GM21381 (cell line): Measurements from ENCODE around the gene EYA2.
A peak's percentile ranks its signal among the peaks of the same experiment; 100 is the strongest.

ENCODE experiments used
- ATAC-seq: cut with Tn5 transposase; IDR thresholded peaks from one replicate; pipeline ENCODE4 v1.9.1; 2021; ENCODE audit warnings: mild to moderate bottlenecking, moderate library complexity; ENCODE audit not compliant: unreplicated experiment

EYA2 gene

DNA sequence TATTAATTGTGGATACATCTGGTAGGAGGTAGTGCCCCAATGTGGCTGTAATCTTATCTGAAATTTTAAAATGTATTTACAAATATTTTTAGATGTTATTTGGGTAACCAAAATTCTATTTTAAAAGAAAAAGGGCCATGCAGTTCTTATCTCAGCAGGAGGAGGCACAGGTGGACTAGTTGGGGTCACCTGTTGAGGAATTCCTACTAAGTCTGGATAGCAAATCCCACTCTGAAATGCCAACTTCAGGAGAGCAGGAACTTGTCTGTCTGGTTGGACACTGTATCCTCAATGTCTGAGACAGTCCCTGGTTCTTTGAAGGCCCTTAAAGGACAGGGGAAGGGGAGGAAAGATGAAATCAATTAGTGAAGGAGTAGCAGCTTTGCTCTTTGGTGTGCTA is 82.6 kb downstream of the EYA2 start:
- ATAC-seq, result no peak

DNA sequence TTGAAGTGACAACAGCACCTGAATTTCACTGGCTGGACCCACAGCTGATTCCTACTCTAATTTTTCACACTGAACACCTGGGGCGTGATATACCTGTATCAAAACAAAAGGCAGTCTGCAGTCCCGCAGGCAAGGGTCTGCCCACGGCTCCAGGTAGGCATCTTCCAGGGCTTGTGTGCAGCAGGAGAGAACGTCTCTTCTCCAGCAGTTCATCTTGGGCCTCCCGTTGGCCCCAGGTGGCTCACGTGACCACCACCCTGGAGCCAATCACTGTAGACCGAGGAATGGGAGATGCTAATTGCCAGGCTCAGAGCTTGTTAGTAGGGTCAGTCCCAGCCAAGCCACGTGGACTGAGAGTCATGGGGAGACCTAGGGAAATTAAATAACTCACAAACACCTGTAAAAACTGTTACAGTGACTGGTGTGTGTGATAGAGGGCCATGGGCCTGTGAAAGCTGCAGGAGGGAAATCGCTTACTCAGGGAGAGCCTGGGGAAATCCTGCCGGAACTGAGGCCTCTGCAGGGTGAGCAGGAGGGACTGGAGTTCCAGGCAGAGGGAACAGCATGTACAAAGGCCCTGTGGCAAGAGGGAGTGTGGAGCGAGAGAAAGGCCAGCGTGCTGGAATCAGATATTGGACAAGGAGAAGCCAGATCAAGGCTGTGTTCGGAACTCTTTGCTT is 83.4 kb downstream of the EYA2 start:
- ATAC-seq, result no peak

DNA sequence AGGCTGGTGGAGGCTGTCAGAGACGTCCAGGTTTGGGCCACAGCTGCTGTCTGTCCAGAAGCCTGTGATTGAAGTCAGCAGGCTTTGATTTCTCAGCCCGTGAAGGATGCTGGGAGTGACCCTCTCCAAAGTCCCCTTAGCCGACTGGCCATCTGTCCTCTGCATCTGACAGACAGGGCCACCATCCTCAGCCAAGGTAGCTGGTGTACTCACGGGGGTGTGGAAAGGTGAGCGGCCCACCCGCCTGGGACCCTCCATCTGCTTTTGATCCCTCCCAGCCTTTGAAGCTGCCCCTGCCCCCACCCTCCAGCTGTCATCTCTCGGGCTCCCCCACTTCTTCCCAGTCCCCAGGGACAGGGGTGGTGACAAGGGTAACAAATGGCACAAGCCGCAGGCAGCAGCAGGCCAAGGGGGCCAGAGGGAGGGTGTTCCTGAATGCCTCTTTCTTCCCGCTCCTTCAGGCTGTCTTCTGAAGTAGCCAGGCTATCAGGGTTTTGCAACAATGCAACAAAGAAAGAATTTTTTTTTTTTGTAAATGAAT is 84.4 kb downstream of the EYA2 start:
- no peak for ATAC-seq

DNA sequence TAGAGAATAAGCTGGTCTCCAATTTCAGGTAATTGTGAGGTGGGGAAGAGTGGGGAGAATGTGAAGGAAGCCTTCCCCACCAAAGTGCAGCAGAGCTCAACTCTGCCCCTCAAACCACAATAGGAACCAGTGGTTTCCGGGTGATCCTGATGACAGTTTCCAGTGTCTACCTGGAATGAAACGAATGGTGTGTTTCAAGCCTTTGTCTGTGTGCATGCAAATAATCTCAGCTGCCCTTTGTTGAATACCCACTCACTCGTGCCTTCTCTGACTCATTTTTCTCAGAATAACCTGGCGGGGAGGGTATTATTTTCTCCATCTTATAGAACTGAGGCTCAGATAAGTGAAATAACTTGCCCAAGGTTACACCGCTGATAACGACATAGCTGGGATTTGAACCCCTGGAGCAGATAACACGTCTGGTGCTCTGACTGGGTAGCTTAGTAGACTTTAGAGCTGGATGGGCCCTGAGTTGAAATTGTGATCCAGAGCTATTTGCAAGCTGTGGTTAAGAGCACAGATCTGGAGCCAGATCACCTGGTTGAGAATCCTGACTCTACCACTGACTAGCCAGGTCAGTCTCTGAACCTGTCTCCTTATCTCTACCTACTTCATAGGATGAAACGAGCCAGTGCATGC is 85.1 kb downstream of the EYA2 start:
- ATAC-seq, result no peak

DNA sequence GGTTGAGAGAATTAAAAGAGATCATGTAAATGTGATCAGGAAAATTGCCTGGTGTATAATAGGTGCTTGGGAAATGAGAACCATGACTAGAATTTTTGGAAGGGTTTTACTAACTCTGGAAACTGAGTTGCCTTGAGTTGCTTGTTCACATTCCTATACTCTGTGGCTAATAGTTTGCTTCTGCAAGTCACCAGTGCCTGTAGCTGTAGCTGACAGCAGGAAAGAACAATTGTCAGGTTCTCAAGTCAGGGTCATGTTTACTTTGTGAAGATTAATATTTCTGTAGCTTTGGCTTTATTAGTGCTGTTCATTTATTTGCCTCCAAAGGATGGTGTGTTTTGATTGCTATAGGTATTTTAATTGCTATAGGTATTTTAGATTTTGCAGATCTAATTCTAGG is 86.5 kb downstream of the EYA2 start:
- ATAC-seq, result no peak

DNA sequence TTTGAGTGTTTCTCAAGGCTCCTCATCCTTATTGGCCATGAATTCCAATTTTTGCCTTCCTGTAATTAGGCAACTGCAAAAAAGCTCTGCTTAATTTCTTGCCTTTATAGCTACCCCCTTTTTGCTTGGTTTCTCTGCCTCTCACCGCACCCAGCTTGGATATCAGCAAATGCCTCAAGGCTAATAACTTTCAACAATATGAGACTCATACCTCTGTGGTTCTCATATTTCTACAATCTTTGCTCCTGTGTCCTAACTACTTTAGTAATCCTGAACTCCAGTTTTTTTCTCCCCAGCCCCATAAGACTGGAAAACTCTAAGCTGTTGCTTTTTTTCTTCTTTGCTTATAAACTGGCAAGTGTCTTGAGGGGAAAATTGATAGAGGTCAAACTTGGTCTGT is 88.8 kb downstream of the EYA2 start:
- ATAC-seq, result no peak

DNA sequence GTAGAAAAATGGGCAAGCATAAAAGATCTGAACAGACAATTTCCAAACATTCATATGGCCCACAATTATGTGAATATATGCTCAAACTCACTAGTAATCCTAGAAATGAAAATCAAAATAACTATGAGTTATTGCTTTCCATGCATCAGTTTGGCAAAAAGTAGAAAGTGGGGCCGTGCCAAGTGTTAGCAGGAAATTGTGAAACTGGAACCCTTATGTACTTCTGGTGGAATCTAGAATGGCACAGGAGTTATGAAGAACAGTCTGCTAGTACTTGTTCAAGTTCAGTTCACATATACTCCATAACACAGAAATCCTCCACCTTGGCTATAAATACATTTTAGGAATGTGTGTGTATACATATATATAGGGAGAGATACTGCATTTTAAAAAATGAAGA is 89.8 kb downstream of the EYA2 start:
- ATAC-seq, result no peak

DNA sequence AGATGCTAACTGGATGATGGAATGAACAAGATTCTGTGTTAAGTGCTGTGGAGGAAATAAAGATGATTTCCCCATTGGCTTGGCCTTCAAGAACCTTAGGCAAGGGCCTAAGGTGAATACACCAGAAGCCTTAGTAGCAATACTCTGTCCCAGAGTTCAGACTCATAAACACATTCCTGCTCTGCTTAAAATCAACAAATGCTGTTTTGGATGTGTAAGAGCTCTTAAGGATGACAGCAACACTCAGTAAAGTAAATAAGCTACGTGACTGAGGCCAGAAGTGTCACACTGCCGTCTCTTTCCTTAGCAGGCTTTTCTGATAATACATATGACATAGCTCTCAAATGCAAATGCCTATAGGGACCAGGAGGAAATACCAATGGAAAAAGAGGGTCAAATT is 90.6 kb downstream of the EYA2 start:
- no peak for ATAC-seq

DNA sequence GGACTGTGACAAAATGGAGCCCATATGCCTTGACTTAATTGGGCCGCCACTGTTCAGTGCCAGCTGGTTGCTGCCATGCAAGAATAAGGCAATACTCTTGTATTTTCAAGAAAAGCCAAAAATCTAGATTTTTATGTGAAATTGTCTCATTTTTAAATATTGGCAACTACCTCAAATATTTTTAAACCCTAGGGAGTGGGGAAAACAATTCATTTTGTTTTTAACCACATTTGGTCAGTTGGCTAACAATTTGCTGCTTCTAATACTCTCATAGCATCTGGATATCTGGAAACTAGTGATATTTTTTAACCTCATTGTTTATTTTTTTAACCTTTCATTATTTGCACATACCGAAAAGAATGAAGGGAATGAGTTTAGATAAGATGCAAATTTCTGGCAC is 91.0 kb downstream of the EYA2 start:
- ATAC-seq, result no peak

DNA sequence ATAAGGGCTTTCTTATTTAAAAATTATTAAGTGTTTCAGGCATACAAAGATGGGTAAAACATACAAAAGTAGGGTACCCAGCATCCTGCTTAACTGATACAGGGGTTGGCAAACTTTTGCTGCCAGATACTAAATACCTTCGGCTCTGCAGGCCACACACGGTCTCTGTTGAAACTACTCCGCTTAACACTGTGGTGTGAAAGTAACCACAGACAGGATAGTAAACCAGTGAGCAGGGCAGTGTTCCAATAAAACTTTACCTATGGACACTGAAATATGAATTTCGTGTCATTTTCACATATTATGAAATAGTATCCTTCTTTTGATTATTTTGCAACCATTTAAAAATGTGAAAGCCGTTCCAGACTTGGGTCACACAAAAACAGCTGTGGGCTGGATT is 92.4 kb downstream of the EYA2 start:
- no peak for ATAC-seq

DNA sequence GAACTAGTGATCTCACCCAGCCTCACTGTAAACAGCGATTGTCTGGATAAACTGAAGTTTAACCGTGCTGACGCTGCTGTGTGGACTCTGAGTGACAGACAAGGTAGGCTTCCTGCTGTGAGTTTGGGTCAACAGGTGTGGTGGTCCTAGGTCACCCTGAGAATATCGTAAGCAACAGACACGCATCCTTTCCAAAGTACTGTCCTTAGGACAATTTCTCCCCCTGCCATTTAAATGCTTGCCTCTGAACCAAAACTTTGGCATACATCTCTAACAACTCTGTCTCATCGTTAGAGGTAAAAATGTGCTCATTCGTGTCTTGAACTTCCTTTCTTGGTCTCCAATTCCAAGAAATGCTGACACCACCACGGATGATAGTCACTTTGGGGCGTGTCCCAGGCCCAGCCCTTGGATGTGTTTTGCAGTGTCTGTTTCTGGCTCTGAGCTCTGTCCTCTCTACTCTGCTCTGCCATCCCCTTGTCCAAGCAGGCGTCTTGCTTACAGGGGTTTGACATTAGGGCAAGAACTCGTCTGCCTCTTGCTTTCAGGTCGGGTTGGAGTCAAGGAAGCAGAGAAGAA is 95.5 kb downstream of the EYA2 start:
- no peak for ATAC-seq

DNA sequence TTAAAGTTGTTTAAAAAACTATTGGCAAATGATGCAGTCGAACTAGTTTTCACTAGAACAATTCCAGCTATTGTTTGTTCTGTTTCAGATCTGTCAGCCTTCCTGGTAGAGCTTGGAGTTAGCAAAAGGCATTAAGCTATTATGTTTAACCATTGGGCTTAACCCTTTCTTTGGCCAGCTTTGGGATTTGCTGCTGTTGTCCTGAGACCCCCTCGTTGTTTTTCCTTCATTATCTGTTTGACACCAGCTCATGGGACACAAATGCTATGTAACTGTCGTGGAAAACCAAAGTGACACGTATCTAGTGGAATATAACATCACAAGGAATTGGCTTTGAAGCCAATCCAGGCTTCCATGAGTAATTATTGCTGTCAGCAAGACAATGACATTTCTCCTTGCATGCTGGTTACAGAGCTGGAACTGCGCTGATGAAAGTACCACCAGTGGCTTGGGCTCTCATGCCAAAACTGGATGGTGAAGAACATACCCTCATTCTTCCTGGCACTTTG is 96.0 kb downstream of the EYA2 start:
- no peak for ATAC-seq

DNA sequence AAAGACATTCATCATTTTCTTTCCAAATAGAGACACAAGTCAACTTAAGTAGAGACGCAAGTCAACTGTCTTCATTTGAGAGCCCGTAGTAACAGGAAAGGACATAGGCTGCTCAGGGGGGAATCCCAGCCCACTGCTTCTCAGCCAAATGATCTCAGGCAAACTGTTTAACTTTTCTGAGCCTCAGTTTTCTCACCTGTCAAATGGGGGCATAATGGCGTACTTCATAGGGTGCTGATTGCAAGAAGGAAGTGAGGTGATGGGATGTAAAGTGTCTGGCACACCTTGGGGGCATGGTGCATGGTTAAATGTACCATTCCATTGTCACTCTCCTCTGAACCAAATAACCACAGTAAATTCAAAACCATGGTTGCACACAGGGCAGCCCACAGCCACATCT is 96.5 kb downstream of the EYA2 start:
- no peak for ATAC-seq

DNA sequence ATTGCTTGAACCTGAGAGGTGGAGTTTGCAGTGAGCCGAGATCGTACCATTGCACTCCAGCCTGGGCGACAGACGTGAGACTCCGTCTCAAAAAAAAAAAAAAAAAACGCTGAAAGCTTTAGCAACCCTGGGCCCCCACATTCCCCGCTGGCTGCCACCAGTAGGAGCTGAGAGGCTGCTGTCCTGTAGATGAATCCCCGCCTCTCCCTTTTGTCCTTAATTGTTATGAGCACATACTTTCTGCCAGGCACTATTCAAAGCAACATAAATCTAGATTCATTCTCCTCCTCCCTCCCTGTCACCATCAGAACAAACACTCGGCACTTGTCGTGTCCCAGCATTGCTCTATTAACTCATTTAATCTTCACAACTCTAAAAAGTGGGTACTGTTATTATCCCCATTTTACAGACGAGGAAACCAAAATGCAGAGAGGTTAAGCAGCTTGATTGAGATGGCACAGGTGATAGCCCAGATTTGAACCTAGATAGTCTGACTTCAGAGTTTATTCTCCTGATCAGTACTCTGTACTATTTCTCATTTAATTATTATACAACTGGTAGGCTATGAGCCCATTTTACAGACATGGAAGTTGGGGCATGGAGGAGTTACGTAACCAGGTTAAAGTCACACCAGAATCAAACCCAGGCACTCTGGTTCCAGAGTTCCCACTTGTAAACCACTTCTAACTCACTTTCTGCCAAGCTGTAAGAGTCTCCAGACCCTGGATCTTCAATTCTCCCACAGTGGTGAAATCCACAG is 97.4 kb downstream of the EYA2 start:
- ATAC-seq, result no peak

DNA sequence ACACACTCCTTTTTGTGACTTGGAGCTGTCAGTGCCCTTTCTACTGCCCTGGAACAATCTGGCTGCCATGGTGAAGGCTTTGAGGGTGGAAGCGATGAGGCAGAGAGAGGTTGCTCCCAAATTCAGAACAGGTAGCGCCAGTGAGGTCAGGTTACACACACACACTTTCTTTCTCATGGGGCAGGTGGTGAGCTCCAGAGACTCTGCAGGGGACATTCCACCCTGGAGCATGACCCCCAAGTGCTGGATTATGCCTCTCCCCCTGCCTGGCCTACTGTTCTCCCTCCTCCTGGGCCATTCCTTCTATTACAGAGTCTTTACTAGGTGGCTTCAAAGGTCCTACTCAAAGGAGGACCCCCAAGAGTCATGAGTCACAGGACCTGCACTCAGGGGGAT is 98.0 kb downstream of the EYA2 start:
- no peak for ATAC-seq

DNA sequence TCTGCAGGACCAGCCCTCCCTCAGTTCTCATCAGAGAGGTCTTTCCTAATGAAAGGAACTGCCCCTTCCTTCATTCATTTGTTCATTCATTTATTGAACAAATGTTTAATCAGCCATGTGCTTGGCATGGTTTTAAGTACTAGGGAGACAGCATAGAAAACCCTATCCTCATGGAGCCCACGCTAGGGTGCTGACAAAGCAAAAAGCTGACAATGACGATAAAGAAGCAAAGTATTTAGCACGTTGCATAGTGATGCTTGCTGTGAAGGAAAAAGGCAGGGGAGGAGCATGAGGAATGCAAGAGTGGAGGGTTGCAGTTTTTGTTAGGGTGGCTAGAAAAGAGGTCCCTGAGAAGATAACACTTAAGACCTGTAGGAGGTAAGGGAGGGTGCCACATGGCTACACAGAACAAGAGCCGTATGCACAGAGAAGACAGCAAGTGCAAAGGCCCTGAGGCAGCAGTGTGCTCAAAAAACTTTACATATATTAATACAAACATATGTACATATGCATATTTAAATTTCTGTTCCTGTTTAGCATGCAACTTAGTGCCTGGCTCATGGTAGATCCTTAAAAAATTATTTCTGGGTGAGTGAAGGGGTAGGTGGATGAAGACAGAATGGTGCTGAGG is 98.9 kb downstream of the EYA2 start:
- ATAC-seq, result no peak

DNA sequence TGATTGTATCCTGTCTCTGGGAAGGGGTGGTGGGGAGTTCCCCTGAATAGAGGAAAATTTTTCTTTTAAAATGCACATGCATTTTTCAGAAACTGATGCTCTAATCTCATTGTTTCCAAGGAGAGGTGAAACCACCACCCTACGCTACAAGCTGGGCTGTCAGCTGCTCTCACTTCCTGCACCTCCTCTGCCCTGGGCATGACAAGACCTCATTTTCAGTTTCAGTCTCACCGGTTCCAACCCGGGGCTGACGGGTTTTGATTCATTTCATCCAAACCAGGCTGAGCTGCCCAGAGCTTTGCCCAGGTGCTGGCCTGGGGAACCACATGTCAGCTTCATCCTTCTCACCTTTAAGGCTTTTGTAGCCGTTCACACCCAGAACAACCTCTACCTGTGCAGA is 99.7 kb downstream of the EYA2 start:
- ATAC-seq, result peak; percentile 94

DNA sequence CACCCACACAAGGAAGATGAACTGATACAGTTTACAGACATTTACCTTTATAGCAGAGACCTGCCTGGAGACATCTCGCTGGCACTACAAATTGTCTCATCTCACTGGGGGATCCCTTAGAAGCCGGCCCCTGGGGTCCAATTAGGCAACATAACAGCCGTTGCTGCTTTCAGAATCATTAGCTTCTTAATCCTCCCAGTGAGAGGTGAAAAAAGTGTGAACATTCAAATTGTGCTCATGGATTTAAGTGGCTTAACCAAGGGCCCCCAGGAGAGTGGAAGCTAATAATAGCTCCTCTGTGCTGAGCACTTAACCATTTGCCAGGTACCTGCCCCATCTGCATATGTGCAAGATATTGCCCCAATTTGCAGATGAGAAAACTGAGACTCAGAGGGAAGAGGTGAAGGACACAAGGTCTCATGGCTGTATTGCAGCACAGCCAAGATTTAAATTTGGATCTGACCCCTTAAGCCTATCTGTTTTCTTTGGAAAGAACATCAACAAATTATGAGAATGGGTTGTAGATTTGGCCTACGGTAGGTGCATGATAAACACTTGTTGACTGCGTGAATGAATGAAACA is 101.0 kb downstream of the EYA2 start:
- ATAC-seq, result no peak

DNA sequence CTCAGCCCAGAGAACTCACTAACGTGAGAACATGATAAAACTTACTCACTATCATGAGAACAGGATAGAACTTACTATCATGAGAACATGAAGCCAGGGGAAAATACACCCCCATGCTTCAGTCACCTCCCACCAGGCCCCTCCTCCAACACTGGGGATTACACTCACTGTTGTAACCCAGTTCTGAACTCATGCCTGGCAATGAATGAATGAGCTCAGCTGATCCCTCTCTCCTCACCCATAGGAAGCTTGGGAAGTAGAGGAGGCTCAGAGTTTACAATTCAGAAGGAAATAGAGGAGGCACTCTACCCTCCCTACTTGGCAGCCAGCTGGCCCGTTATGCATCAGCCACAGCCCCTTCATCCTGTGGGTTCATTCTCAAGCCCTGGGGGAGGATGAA is 102.5 kb downstream of the EYA2 start:
- ATAC-seq, result no peak

DNA sequence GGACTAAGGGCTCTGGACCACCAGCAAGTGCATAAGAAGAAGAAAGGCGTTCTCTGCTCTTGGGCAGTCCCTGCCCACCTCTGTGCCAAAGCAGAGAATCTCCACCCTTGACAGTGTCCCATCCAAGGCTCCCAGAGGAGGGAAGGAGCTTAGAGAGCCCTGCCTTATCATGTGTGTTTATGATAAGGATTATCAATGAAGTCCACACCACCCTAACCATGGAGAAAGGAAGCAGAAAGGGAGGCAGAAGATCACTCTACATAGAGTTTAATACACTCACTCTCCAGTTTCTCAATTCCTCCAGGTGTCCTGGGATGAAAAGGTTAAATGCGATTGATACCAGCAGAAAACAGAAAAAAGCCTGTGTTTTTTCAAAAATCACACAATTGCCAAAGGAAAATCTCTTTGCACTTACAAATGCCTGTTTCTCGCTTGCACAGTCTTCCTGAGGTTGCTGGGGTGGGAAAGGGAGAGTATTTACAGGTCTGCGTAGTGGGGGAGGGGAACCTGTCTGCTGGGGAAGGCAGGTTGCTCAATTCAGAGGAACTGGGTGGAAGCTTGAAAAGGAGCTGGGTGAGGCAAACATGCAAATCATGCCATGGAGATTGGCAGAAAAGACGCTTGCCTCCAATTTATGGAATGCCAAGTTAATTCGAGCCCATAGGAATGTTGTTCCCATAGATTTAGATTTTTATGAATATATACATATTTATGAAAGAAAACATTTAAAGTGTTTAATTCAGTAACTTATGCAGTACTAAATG is 104.0 kb downstream of the EYA2 start:
- ATAC-seq, result no peak
